ENCODE measurements around the gene DENND4A.
"Not testable (repeated sequence)": the region's sequence is repeated elsewhere in the genome, so short reads cannot be mapped to it uniquely, and the experiment has no call there.

The DENND4A gene

DNA sequence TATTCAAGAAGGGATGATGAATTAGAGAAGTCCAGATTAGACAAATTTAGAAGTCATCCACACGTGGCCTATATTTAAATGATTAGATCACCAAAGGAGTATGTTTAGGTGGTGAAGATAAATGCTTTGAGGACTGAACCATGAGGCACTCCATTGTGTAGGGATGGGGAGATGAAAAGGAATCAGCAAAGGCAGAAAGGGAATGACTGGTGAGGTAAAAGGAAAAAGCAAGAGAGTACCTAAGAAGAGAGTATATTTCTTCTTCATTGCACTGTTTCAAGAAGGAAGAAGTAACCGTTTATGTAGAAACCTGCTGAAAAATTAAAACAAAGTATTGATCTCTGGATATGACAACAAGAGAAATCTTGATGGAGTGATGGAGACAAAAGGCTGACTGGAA, 40.7 kb downstream of the DENND4A start:
- DNase-seq = no peak

DNA sequence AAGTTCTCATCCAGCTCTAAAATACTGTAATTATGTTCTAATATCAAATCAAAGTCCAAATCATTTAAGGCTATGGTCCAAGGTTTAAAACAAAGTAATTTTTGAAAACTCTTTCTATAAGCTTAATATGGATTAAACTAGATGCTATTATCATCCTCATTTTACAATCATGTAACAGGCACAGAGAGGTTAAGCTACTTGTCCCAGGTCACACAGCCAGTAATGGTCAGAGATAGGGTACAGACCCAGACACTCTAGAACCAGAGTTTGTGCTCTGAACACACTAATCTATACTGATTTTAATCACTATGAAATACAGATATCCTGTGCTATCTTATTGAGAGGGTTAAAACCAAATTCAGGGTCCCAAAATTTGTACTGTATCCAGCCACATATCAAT, 44.8 kb downstream of the DENND4A start:
- DNase-seq = no peak

DNA sequence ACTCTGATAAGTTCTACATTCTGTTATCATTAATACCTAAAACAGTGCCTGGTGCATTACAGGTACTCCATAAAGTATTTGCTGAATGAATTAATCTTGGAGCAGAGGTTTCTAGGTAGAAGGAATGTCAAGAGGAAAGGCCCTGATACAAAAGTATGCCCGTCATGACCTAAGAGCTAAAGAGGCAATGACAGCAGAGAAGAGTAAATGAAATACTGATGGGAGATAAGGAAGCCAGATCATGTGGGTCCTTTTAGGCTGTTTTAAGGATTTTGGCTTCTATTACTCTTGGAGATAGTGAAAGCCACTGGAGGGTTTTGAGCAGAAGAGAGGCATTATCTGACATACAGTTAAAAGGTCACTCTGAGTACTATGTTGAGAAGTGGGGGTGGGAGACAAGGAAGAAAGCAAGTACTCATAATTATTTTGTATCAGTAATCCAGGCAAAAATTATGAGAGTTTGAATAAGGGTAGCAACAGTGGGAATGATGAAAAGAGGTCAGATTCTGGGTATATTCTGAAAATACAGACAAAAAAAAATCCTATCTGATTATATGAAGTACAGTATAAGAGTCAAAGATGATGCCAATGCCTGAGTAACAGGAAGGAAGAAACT, 48.3 kb downstream of the DENND4A start:
- DNase-seq = no peak

DNA sequence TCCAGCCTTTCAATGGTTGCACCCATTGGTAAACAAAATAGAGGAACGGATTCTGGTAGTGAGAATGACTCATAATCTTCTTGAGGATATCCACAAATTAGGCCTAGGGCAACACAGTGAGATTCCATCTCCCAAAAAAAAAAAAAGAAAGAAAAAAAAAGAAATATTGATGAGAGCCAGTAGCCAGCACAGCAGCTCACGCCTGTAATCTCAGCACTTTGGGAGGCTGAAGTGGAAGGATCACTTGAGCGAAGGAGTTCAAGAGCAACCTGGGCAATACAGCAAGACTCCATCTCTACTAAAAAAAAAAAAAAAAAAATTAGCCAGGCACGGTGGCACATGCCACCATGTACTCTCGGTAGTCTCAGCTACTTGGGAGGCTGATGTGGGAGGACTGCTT, 51.9 kb downstream of the DENND4A start:
- no peak for DNase-seq

DNA sequence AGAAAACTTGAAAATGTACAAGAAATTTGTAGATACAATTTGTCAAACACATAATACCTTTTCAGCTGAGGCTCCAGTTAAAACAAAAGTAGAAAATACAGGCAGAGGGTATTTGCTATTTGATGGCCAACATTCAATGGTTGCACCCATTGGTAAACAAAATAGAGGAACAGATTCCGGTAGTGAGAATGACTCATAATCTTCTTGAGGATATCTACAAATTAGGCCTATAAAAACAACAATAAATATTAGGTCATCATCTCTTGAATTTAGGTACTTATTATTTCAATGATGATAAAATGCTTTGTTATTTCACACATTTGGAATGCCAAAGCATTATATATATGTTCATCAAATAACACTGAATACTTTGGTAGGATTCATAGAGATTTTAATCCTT, 53.4 kb downstream of the DENND4A start:
- DNase-seq = no peak

DNA sequence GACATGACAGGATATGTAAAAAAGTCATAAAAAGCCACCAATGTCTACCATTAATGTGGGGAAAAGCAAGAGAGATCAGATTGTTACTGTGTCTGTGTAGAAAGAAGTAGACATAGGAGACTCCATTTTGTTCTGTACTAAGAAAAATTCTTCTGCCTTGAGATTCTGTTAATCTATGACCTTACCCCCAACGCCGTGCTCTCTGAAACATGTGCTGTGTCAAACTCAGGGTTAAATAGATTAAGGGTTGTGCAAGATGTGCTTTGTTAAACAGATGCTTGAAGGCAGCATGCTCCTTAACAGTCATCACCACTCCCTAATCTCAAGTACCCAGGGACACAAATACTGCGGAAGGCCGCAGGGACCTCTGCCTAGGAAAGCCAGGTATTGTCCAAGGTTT, 58.5 kb downstream of the DENND4A start:
- not testable (repeated sequence) for DNase-seq

DNA sequence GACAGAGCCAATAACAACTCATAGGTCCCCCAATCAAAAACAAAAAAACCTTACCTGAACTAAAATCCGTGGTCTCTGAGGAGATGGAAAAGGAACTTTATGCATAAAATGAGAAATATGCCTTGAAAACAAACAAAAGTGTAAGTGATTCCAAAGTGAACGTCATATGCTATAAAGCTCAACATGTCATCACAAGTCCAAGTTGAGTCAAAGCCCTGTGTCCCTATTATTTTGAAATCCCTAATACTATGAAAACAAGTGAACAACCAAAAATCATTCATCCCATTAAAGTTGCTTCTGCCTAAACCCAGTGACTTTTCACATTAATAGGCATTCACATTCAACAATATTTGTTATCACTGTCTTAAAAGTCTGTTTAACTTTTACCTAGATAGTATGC, 59.4 kb downstream of the DENND4A start:
- no peak for DNase-seq

DNA sequence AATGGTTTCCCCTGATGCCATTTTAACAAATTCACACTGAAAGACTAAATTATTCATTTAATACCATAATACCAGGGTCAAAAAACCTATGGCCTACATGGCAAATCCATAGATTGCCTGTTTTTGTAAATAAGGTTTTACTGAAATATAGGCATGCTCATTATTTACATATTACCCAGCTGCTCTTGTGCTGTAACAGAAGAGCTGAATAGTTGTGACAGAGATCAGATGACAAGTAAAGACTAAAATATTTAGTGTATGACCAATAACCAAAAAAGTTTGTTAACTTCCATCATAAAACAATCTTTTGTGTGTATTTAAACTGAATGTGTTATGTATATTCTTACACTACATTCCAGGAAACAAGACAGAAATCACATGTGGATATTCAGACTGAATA, 60.2 kb downstream of the DENND4A start:
- DNase-seq = no peak

DNA sequence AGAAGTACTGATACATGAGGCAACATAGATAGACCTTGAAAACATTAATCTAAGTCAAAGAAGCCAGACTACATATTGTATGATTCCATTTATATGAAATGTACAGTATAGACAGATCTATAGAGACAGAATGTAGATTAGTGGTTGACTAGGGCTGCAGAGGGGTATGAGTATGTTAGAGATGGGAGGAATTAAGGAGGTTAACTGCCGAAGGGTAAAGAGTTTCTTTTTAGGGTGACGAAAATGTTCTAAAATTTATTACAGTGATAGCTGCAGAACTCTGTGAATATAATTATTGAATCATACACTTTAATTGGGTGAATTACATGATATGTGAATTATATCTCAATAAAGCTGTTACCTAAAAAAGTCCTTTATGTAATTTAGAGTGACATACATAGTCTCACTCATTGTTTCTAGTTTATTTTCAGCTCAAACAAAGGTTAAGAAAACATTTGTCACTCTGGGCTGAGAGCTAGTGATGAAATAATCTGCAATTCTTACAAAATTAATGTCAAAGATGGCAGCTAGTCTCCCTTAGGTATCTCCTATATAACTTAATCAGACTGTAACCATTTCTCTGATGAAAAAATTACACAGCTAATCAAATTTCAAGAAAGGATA, 61.4 kb downstream of the DENND4A start:
- DNase-seq = no peak

DNA sequence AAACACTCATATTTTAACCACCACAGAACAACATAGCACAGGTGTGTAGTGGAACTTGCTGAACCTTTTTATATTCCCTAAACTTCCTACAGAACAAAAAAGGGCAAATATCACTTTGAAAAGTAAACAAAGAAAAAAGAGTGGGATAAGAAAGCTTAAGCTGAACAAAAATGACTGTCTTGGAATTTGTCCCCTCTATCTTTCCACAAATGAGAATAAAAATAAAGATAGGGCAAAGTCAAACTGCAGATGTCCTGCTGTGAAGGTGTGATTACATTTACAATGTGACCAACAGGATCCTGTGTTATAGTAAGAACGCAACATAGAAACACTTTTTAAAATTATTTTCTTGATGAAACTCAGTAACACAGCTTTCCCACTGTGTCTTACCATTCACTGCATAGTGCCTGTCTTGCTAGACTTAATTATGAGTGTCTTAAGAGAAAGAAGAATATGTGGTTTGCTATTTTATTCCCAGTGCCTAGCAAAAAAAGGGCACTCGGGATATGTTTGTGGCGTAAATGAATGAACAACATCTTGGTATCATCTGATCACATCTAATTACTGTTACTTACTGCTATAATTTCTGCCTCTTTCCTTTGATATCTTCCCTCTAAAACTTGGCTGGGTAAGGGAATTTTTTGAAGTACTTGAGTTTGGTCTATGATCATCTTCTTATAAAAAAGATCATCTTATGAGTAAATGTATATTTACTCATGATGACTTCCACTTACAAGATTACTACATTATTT, 67.5 kb downstream of the DENND4A start:
- no peak for DNase-seq

DNA sequence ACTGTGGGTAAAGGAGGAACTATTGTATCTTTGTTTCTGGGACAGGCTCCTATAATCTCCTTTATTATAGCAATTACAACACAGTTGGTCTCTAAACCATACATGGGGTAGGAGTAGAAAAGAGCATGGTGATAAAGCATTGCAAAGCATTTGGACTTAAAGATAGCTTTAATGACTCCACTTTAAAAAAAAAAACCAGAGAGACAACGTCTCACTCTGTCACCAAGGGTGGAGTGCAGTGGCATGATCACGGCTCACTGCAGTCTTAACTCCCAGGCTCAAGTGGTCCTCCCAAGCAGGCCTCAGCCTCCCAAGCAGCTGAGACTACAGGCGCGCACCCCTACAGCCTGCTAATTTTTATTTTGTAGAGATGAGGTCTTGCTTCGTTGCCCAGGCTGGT, 68.2 kb downstream of the DENND4A start:
- no peak for DNase-seq

DNA sequence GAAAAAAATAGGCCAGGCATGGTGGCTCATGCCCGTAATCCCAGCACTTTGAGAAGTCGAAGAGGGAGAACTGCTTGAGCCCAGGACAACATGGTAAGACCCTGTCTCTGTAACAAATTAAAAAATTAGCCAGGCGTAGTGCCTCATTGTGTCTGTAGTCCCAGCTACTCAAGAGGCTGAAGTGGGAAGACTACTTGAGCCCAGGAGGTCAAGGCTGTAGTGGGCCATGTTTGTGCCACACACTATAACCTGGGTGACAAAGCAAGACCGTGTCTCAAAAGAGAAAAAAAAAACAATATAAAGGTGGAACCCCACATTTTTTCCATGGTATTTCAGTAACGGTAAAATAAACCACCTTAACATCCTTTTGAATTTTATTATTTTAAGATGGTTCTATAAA, 69.9 kb downstream of the DENND4A start:
- no peak for DNase-seq

DNA sequence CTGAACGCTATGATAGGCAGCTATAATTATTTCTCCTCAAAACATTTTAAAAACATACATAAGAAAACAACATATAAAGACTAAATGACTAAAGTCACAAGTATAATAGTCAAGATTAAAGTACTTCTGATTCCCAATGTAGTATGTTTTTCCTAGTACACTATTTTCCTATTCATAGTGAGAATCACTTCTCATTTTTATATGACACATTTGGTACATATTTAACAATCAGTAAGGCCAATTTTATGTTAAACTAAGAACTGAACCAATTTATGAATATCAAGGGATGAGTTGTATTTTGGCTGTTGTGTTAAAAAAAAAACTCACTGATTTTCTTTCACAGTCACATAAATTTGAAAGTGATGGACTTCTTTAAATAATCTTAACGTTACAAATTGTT, 79.7 kb downstream of the DENND4A start:
- DNase-seq = no peak

DNA sequence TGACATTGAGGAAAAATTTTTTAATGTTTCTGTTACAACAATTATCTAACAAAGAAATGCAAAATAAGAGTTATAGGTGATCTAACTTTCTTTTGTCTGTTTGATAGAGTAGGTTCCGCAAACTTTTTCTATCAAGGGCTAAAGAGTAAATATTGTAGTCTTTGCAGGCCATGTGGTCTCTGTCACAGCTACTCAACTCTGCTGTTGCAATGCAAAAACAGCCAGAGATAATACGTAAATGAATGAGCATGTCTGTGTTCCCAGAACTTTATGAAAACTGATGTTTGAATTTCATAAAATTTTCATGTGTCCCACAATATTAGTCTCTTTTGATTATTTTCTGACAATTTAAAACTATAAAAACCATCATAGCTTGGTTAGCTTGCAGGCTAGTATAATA, 97.0 kb downstream of the DENND4A start:
- no peak for DNase-seq

DNA sequence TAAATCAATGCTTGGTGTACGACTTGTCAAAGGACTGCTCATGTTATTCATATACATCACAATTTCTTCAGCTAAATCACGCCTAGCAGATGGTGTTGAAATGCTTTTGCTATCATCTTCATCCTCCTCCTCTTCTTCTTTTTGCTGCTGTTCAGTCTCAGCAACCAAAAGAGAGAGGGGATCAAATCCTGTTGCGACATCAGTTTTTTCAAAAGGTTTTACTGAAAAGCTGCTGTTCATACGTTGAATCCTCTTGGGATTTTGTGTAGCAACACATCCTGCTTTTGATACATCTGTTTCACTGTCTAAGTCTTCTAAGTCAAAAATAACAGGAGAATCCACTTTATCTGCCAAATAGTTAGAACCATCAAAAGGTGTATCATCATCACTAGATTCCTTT, 101.3 kb downstream of the DENND4A start:
- no peak for DNase-seq

DNA sequence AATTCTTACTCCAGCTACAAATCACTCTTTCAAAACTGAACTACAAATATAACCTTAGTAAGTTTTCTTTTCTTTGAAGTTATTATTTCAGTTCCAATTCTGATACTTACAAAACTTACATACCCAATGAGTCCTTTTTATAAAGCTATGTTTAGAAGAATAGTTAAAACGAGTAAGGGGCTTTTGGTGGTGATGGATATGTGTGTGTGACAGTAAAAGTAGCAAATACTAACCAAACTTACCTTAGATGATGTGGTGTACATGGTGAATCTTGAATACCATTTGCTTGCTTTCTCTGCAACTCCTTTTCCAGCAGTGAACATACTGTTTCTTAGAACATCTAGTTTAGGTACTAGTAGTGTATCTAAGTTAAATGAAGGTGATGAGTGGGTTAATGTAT, 101.9 kb downstream of the DENND4A start:
- DNase-seq = no peak

DNA sequence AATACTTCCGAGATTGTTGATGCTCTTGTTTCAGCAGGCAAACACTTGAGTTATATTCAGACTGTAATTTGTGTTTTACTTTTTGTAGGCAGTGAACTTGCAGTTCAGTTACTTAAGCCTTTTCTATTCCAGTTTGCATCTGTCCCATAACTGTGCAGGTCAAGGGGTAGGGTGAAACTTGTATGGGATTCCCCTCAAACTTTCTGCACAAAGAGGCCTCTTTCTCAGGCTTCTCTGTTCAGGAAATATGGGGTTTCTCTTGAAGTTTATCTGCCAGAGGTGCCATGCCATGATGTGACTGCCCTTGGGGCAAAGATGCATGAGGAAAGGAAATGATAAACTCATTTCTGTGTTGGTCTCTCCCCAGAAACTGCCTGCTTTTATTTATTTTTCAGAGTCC, 103.6 kb downstream of the DENND4A start:
- no peak for DNase-seq

DNA sequence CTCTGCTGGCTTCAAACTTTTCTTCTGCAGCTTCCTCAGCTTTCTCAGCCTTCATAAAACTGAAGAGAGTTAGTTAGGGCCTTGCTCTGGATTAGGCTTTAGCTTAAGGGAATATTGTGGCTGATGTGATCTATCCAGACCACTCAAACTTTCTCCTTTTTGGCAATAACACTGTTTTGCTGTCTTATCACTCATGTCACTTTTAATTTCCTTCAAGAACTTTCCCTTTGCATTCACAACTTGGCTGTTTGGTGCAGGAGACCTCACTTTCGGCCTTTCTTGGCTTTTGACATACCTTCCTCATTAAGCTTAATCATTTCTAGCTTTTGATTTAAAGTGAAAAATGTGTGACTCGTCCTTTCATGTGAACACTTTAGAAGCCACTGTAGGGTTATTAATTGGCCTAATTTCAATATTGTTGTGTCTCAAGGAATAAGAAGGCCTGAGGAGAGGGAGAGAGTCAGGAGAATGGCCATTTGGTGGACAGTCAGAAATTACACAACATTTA, 109.6 kb downstream of the DENND4A start:
- DNase-seq = no peak

DNA sequence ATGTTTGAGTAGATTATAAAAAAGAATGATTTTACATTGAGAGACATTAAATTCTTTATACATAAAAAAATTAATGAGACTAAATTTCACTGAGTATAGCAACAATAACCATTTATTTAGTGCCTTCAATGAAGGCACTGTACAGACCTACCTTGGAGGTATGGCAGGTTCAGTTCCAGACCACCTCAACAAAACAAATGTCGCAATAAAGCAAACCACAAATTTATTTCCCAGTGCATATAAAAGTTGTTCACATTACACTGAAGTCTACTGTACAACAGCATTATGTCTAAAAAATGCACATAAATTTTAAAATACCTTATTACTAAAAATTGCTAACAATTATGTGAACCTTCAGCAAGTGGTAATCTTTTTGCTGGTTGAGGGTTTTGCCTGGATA, 111.5 kb downstream of the DENND4A start:
- DNase-seq = no peak

DNA sequence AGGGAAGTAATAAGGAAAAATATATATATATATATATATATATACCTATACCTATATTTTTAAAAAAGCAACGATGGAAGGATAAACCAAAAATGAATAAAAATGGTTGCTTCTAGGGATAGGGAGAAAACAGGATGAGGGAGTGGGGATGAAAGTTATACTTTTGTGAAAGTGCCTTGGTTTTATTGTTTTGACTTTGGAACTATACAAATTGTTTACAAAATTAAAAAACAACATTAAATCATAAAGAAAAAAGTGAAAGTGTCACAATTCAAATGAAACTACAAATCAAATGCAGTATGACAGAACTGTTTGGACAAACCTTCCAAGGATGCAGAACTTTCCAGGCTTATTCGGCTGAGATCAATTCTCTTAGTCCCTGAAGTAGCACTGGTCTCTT, 116.0 kb downstream of the DENND4A start:
- DNase-seq = no peak

DNA sequence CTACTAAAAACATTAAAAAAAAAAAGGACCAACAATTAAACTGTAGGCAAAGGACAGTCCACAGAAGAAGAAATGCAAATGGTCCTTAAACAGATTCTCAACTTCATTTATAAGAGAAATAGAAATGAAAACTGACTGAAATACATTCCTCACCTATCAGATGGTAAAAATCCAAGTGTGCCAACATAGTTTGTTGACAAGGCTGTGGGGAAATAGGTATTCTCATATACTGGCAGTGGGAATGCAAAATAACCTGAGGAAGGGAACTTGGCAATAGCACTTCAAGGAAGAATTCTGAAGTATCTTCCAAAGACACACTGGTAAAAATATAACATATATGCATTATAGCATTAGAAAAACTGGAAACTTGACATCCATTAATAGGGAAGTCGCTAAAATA, 116.5 kb downstream of the DENND4A start:
- DNase-seq = no peak

DNA sequence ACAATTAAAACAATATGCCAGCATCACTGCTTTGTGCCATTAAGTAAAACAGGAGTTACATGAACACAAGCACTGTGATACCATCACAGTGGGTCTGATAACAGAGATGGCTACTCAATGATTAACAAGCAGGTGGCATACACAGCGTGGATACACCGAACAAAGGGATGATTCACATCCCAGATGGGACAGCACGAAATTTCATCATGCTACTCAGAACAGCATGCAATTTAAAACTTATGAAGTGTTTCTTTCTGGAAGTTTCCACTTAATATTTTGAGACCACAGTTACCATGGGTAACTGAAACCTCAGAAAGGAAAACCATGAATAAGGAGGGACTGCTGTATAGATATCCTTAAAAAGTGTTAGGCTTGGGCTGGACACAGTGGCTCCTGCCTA, 125.8 kb downstream of the DENND4A start:
- no peak for DNase-seq

DNA sequence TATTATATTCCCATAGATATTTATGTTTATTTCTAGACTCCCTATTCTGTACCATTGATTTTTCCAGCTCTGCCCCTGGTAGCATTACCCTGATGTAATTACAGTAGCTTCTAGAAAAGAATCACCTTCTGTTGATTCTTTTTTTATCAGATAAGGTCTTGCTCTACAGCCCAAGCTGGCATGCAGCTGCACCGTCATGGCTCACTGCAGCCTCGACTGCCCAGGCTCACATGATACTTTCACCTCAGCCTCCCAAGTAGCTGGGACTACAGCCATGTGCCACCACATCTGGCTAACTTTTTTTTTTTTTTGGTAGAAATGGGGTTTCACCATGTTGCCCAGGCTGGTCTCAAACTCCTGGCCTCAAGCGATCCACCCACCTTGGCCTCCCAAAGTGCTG, 128.6 kb downstream of the DENND4A start:
- no peak for DNase-seq

DNA sequence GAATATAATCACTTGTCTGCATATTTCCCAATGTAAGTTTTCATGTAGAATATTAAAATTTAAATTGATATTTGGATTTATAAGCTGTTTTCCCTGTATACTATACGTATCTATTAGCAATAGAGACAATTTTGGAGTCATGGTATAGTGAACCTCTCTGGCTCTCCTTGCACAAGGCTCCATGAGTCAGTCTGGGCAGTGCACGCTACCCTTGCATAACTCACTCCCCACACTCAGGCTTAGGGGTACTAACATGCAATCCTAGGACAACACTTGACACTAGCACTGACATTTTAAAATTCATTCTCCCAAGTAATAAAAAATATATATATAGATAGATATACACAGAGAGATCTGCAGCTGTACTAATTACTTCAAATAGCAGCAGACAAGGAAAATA, 131.2 kb downstream of the DENND4A start:
- DNase-seq = no peak
